ENCODE data around the gene GOLGA8N.
"Not testable (repeated sequence)": the region's sequence is repeated elsewhere in the genome, so short reads cannot be mapped to it uniquely, and the experiment has no call there.

Gene GOLGA8N

DNA sequence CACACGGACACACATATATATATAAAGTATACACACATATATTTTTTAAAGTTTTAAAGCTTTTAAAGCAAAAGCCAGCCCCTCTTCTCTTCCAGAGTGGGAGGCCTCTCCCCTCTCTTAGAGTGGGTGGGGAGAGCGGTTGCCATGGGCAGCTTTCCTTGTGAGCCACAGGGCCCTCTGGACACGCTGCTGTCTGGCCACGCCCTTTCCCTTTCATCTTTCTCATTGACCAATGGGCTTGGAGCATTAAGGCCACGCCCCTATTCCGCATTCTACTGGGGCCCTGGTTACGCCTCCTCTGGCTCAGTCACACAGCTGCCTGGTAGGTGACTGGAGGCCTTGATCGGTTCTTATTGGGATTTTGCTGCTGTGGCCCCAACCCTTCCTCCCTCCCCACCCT, at the start of gene GOLGA8N:
GOLGA8N (plus strand) TSS at position 306 of the 400 bp plus-strand sequence.
- DNase-seq (ENCODE audit: low read depth in 2 of 2): not testable (repeated sequence)

DNA sequence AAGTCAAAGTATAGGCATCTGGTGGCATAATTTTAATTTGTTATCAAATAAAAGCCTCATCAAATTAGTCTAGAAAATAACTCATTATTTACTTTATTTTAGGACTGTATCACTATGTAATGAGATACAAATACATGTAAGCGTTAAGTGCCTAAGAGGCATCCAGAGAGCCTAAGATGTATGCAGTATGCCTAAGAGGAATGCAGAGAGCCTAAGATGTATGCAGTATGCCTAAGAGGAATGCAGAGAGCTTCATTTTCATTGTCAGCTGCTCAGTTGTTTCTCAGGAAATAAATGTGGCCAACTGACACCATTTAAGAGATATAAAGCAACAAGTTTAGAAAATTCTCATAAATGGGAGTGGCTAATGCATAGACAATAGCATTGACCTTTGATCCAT, 49.8 kb upstream of the GOLGA8N start:
- DNase-seq (ENCODE audit: low read depth in 2 of 2): not testable (repeated sequence)

DNA sequence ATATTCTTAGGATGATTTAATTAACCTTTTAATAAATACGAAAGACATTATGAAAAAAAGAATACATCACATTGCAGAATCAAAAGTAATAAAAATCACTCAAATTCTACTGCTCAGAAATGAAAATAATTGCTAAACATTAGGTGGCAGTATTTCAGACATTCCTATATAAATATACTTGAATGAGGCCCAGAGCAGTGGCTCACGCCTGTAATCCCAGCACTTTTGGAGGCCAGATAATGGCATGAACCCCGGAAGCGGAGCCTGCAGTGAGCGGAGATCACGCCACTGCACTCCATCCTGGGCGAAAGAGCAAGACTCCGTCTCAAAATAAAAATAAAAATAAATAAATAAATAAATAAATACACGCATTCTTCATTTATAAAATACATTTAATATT, 48.1 kb upstream of the GOLGA8N start:
- not testable (repeated sequence) for DNase-seq (ENCODE audit: low read depth in 2 of 2)

DNA sequence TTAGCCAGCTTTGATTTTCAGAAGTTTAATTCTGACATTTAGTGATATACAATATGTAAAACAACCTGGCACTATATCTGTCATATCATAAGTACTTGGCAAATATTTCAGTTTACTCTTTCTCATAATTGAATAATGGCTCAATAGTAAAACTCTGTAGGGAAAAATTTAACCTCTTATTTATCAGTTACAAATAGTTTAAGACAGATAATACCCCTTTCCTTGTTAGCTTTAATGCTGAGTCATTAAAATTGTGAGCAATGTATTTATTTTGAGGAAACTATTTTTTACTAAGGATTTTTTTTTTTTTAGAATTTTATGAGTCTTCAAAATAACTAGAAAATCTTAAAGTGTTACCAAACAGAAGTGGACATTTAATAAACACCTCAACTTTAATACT, 38.7 kb upstream of the GOLGA8N start:
- not testable (repeated sequence) for DNase-seq (ENCODE audit: low read depth in 2 of 2)

GRCh38 chr15:32562198-32562597, 31.1 kb upstream of the GOLGA8N start:
- not testable (repeated sequence) for DNase-seq (ENCODE audit: low read depth in 2 of 2)

- not testable (repeated sequence) for DNase-seq (ENCODE audit: low read depth in 2 of 2)
Measured at GRCh38 chr15:32568988-32569387, 24.3 kb upstream of the GOLGA8N start.

DNA sequence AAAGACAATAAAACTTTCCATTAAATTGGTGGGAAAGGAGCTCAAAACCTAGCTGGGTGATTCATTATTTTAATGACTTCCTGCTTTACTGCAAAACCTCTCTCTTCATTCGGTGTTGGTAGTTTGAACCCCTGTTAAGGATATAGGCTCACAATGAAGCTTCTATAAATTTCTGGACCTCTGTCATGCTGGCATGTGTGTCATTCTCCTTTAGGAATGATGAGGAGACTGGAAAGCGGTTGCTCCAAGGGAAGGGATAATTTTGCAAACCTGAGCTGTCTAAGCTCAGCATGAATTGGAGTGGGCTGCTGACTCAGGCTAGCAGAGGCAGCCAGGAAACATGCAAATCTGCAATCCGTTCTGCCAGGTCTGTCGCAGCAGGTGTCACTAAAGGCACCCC, 14.8 kb upstream of the GOLGA8N start:
- DNase-seq (ENCODE audit: low read depth in 2 of 2): not testable (repeated sequence)

DNA sequence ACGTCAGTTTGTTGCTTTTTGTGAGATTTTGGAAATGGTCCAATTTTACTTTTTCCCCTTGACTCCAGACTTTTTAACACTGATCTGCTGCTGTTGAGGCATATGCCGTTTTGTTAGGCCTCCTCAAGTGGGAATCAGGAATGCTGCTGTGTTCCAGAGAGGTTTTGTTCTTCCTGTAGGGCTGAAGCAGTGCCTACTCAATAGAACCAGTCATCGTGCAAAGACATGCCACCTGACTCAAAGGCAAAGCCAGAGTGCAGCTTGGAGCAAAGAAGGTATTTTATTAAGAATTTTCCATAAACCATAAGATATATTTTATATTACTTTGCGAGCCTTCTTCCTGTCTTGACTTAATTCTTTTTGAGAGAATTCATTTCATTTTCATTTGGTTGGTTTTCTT, 7.4 kb upstream of the GOLGA8N start:
- not testable (repeated sequence) for DNase-seq (ENCODE audit: low read depth in 2 of 2)

DNA sequence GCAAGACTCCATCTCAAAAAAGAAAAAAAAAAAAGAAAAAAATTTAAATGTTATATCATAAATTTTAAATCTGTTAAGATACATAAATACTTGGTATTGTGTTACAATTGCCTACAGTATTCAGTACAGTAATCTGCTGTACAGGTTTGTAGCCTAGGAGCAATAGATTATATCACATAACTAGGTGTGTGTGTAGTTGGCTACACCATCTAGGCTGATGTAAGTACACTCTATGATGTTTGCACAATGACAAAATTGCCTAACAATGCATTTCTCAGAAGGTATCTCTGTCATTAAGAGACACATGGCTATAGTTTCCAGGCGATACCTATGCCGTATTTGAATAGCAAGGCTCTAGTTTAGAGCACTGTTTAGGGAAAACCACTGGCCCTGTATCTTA, 16.3 kb downstream of the GOLGA8N start:
- not testable (repeated sequence) for DNase-seq (ENCODE audit: low read depth in 2 of 2)

- DNase-seq (ENCODE audit: low read depth in 2 of 2): not testable (repeated sequence)
Measured at GRCh38 chr15:32610719-32611118, 17.5 kb downstream of the GOLGA8N start.

DNA sequence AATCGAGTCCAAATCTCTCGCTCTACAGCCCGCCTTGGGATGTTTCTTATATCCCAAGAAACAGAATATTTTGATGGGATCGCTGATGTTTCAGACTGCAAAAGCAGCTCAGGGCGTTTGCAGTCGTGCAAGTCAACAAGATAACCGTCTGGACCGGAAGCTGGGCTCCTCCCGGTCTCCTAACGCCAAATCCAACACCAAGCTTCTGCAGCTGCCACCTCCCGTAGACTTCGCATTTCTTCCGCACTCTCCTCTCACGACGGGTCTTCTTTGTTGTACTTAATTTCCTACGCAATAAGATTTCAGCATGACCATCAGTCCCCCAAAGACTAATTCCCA, 21.4 kb downstream of the GOLGA8N start:
- DNase-seq (ENCODE audit: low read depth in 2 of 2): not testable (repeated sequence)

DNA sequence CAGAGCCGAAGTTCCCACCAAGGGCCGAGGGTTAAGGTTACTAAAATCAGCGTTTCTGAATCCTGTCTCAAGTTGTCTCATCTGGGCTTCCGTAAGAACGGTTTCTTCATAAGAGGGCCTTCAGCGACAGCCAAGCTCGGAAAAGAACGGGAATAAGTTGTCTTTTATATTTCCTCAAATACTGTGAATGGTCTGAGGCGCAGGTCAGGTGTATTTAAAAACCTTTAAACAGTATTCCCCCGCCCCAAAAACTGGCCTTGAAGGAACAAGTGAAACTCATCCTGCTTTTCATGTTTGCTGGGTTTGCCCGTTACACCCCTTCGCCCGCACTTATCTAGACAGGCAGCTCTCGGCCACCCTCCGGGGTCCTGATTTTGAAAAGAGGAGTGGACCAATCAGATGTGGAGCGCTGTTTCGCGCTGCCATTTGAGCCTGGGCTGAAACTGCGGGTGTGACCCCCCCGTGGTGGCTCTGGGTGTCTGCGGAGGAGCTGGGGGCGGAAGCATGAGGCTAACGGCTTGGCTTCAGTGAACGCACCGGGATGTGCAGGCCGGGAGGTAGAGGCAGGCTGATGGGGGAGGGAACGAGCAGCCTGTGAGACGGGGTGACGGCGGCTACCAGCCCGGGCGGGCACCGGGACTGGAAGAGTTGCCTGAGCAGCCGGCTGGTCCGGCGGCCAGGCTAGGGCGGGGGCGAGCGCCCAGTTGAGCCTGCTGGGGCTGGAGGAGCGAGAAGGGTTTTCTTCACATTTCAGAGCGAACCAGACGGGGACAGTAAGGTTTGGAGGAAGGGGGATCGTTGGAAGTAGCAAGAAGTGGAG, 22.0 kb downstream of the GOLGA8N start, which contains the start of gene ARHGAP11A:
ARHGAP11A (plus strand) TSS at position 454 of the 820 bp plus-strand sequence. CDS start 708 bp downstream, outside the sequence.
- DNase-seq (ENCODE audit: low read depth in 2 of 2): peak; percentile 54 to 59

GRCh38 chr15:32615871-32616426, 22.7 kb downstream of the GOLGA8N start:
- not testable (repeated sequence) for DNase-seq (ENCODE audit: low read depth in 2 of 2)

DNA sequence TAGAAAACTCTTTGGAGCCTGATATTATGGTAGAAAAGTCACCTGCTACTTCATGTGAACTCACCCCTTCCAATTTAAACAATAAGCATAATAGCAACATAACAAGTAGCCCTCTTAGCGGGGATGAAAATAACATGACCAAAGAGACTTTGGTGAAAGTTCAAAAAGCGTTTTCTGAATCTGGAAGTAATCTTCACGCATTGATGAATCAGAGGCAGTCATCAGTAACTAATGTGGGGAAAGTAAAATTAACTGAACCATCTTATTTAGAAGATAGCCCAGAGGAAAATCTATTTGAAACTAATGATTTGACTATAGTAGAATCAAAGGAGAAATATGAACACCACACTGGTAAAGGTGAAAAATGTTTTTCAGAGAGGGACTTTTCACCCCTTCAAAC, 43.2 kb downstream of the GOLGA8N start:
- no peak for DNase-seq (ENCODE audit: low read depth in 2 of 2)

DNA sequence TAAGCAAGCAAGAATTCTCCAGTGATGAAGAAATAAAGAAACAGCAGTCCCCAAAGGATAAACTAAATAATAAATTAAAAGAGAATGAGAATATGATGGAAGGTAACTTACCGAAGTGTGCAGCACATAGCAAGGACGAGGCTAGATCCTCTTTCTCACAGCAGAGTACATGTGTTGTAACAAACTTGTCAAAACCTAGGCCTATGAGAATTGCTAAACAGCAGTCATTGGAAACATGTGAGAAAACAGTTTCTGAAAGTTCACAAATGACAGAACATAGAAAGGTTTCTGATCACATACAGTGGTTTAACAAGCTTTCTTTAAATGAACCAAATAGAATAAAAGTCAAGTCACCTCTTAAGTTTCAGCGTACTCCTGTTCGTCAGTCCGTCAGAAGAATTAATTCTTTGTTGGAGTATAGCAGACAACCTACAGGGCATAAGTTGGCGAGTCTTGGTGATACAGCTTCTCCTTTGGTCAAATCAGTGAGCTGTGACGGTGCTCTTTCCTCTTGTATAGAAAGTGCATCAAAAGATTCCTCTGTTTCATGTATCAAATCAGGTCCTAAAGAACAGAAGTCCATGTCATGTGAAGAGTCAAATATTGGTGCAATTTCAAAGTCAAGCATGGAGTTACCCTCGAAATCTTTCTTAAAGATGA, 43.8 kb downstream of the GOLGA8N start:
- no peak for DNase-seq (ENCODE audit: low read depth in 2 of 2)

GRCh38 chr15:32637704-32638103, 44.4 kb downstream of the GOLGA8N start:
- DNase-seq (ENCODE audit: low read depth in 2 of 2): no peak

DNA sequence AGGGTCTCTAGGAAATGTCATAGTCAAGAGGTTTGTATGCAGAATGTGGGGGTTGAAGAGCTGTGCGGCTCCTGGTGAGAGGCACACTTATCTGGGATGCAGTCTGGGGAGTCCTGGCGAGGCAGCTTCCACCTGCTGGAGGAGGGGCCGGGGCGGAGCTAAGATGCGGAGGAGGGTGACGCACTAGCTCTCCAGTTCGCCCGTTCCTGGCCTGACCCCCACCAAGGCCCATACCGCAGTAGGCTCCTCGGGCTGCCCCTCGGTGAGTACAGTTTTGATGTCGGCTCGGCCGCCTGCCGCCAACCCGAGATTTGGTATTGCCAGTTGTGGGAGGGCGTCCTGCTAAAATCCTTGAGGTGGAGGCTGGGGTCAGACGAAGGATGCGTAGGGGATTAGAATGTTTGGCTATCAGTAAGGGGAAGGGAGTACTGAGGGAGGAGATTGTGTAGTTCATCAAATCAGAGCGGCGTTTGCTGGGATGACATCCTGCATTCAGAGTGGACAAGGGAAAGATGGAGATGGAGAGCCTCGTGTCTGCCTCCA, 48.3 kb downstream of the GOLGA8N start, which contains the start of gene SCG5:
SCG5 (plus strand) TSS at position 194 of the 543 bp plus-strand sequence. CDS start 1,883 bp downstream, outside the sequence.
- DNase-seq (ENCODE audit: low read depth in 2 of 2): no peak

GRCh38 chr15:32642667-32643435, 49.6 kb downstream of the GOLGA8N start:
- DNase-seq (ENCODE audit: low read depth in 2 of 2): no peak

DNA sequence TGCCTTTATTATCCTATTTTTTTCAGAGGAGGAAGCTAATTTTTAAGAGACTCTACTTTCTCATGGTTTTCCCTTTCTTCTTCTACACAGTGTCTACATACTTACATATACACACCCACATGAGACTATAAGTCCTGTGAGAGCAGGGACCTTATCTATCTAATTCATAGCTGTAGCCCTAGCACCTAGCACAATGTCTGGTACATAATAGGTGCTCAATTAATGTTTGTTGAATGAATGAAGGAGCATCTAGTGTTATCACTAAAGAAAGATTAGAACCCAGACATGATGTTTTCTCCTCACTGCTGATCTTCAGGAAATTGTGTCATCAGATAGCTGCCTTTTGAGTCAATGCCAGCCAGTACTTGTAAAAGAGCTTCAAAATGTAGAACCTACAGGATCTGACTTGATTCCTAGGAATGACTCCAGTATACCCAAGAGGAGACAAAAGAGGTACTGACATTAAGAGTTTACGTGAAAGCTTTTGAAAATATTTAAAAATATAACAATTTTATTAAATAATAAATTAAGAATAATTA, 50.7 kb downstream of the GOLGA8N start:
- no peak for DNase-seq (ENCODE audit: low read depth in 2 of 2)

GRCh38 chr15:32646291-32646690, 53.0 kb downstream of the GOLGA8N start:
- no peak for DNase-seq (ENCODE audit: low read depth in 2 of 2)

DNA sequence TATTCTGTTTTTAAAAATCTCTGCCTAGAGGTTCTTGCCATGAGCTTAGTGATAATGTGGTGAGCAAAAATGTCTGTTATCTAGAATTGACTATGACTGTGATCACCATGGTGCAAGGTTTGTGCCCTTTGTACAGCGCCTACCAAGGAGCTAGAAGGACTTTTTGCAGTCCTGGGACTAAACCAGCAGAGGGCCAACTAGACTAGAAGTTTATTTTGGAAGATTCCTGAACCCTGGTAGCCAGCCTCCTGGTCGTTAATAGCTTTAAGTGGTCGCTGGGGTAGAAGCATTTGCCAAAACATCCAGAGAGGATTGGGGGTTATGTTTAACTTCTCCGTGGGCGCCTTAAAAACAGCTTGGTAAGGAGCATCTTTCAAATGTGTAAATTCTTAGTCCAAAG, 56.1 kb downstream of the GOLGA8N start:
- DNase-seq (ENCODE audit: low read depth in 2 of 2): no peak
